ENCODE data around the gene CNR1.

The CNR1 gene

GRCh38 chr6:88161940-88162339 lies 4.2 kb downstream of the CNR1 start:
- H3K36me3 ChIP-seq (ENCODE audit: control insufficient read depth, insufficient read depth, low read length), result no peaks in the 10 kb centered on the region
- H3K4me3 ChIP-seq (replicated peaks; ENCODE audit: low read depth, low read length), result no peak overlapping the region
- TF ChIP-seq, protein P1, sequence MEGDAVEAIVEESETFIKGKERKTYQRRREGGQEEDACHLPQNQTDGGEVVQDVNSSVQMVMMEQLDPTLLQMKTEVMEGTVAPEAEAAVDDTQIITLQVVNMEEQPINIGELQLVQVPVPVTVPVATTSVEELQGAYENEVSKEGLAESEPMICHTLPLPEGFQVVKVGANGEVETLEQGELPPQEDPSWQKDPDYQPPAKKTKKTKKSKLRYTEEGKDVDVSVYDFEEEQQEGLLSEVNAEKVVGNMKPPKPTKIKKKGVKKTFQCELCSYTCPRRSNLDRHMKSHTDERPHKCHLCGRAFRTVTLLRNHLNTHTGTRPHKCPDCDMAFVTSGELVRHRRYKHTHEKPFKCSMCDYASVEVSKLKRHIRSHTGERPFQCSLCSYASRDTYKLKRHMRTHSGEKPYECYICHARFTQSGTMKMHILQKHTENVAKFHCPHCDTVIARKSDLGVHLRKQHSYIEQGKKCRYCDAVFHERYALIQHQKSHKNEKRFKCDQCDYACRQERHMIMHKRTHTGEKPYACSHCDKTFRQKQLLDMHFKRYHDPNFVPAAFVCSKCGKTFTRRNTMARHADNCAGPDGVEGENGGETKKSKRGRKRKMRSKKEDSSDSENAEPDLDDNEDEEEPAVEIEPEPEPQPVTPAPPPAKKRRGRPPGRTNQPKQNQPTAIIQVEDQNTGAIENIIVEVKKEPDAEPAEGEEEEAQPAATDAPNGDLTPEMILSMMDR (IDR thresholded peaks at IDR 0.05; ENCODE audit: insufficient read depth, low read length, poor library complexity, severe bottlenecking), result no peak
- H3K27me3 ChIP-seq (replicated peaks; ENCODE audit: control insufficient read depth, insufficient read depth, low read length), result no peaks in the 10 kb centered on the region
- no peak for DNase-seq (ENCODE audit: extremely low read depth, insufficient read length)

- TF ChIP-seq, protein P1 (IDR thresholded peaks at IDR 0.05; ENCODE audit: insufficient read depth, low read length, poor library complexity, severe bottlenecking), result no peak
- no peak overlapping the region for H3K4me3 ChIP-seq (replicated peaks; ENCODE audit: low read depth, low read length)
- H3K27me3 ChIP-seq (replicated peaks; ENCODE audit: control insufficient read depth, insufficient read depth, low read length), result no peaks in the 10 kb centered on the region
- H3K36me3 ChIP-seq (ENCODE audit: control insufficient read depth, insufficient read depth, low read length), result no peaks in the 10 kb centered on the region
- no peak for DNase-seq (ENCODE audit: extremely low read depth, insufficient read length)
Measured at GRCh38 chr6:88157106-88157505, 9.0 kb downstream of the CNR1 start.

GRCh38 chr6:88145298-88145963 lies 20.7 kb downstream of the CNR1 start:
- Histone ChIP-seq H3K4me3 (replicated peaks; ENCODE audit: low read depth, low read length) (no peak overlapping the region), H3K27me3 (replicated peaks; ENCODE audit: control insufficient read depth, insufficient read depth, low read length) (no peaks in the 10 kb centered on the region), H3K36me3 (ENCODE audit: control insufficient read depth, insufficient read depth, low read length) (0 out of 2 replicates have a peak, but pooled peaks cover 2% of the 10 kb centered on the region)
- DNase-seq (ENCODE audit: extremely low read depth, insufficient read length), result no peak
- TF ChIP-seq, protein P1 (IDR thresholded peaks at IDR 0.05; ENCODE audit: insufficient read depth, low read length, poor library complexity, severe bottlenecking), result no peak

- Histone ChIP-seq H3K27me3 (replicated peaks; ENCODE audit: control insufficient read depth, insufficient read depth, low read length) (no peaks in the 10 kb centered on the region), H3K4me3 (replicated peaks; ENCODE audit: low read depth, low read length) (no peak overlapping the region), H3K36me3 (ENCODE audit: control insufficient read depth, insufficient read depth, low read length) (0 out of 2 replicates have a peak, but pooled peaks cover 2% of the 10 kb centered on the region)
- DNase-seq (ENCODE audit: extremely low read depth, insufficient read length), result no peak
- TF ChIP-seq, protein P1 (IDR thresholded peaks at IDR 0.05; ENCODE audit: insufficient read depth, low read length, poor library complexity, severe bottlenecking), result no peak
Measured at GRCh38 chr6:88144637-88145297, 21.4 kb downstream of the CNR1 start.

DNA sequence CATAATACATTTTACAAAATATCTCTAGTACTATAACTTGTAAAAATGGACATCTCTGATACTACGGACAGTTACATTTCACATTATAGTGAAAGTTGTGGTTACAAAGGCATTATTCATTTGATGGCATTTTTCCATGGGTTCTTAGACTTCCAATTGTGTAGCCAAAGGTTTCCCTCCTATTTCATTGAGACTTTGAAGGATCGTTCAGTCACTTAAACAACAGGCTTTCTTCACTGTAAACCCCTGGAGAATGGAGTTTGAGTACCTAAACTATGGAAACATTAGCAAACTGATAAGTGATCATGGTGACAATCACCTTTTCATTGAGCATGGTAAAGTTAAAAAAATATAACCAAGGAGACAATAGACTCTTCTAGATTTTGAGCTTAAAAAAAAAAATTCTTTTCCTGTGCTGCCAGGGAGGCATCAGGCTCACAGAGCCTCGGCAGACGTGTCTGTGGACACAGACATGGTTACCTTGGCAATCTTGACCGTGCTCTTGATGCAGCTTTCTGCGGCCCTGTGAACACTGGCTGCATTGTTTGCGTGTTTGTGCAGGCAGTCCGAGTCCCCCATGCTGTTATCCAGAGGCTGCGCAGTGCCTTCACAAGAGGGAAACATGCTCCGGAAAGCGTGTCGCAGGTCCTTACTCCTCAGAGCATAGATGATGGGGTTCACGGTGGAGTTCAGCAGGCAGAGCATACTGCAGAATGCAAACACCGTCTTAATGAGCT lies 22.6 kb downstream of the CNR1 start:
- H3K36me3 ChIP-seq (ENCODE audit: control insufficient read depth, insufficient read depth, low read length), result 0 out of 2 replicates have a peak, but pooled peaks cover 2% of the 10 kb centered on the region
- no peak overlapping the region for H3K4me3 ChIP-seq (replicated peaks; ENCODE audit: low read depth, low read length)
- TF ChIP-seq, protein P1 (IDR thresholded peaks at IDR 0.05; ENCODE audit: insufficient read depth, low read length, poor library complexity, severe bottlenecking), result no peak
- H3K27me3 ChIP-seq (replicated peaks; ENCODE audit: control insufficient read depth, insufficient read depth, low read length), result no peaks in the 10 kb centered on the region
- no peak for DNase-seq (ENCODE audit: extremely low read depth, insufficient read length)
